ENCODE data around the gene SSUH2. TPM values are rescaled to one million over a fixed set of nuclear protein-coding genes. Genes with fewer than 3 reads are reported as not detected.

The SSUH2 gene
- total and polyA plus RNA-seq, 12 donors = 0.78 to 6.1 (median 1.7) TPM

Other genes starting within 250 kb of the SSUH2 start
- 10 to 100 TPM; 28.2 to 75.7 (median 45.7) TPM for gene LMCD1, start 143.0 kb downstream of the SSUH2 start, total RNA-seq
- 100 to 1,000 TPM in 1 of 2 donors, 10 to 100 TPM in 1; 18.6 to 459 TPM for gene LMCD1, start 143.0 kb downstream of the SSUH2 start, polyA plus RNA-seq
- 10 to 100 TPM; 20.9 to 32.4 (median 24.9) TPM for gene CAV3, start 89.0 kb upstream of the SSUH2 start, total RNA-seq
- 10 to 100 TPM; 16.8 to 19.0 TPM for gene CAV3, start 89.0 kb upstream of the SSUH2 start, polyA plus RNA-seq
- under 1 TPM in 8 of 10 donors, not detected in 2; 0.12 to 0.49 (median 0.21) TPM for gene OXTR, start 124.8 kb upstream of the SSUH2 start, total RNA-seq
- gene OXTR, start 124.8 kb upstream of the SSUH2 start, polyA plus RNA-seq = under 1 TPM; 0.17 to 0.37 TPM

Measured in heart right ventricle (tissue), 12 donors.